HCT116 (cell line): ENCODE data around the gene CPT2. TPM values are rescaled to one million over a fixed set of nuclear protein-coding genes. Genes with fewer than 3 reads are reported as not detected.

Experiments used
- ATAC-seq: fragments of 200-7000 bp; cut with Tn5 transposase; 2 replicates; pipeline ENCODE4 v1.9.1; 2020; ENCODE audit warnings: mild to moderate bottlenecking, moderate library complexity
- BruUV-seq: library from RNA; stranded (reverse); fragments of 400-500 nt; replicated peaks from 2 replicates; lab custom pipeline; 2021; lab: Mats Ljungman, UMichigan
- CTCF ChIA-PET: fragments of 300-600 bp; sonication (Branson Sonifier 250); formaldehyde crosslinking; loops from one replicate; lab custom pipeline; 2021; ENCODE audit warnings: antibody characterized with exemption; lab: Charles Lee
- POLR2A ChIA-PET: fragments of 300-600, 350-600 bp; sonication (Branson Sonifier 250); formaldehyde crosslinking; loops from one replicate; lab custom pipeline; 2021; ENCODE audit warnings: antibody characterized with exemption; lab: Charles Lee
- RAD21 ChIA-PET, 2 experiments: fragments of 300-600 bp; sonication (Branson Sonifier 250); formaldehyde crosslinking; loops; one replicate each; lab custom pipeline; 2023; ENCODE audit warnings: low total read pairs in 2 of 2; ENCODE audit not compliant: uncharacterized antibody in 2 of 2, unreplicated experiment in 2 of 2, low non-redundant PET in 1 of 2; lab: Charles Lee
- DNase-seq: peaks from one replicate; pipeline ENCODE4 v3.0.0-alpha.2; 2010; ENCODE audit warnings: low read depth, low spot score
- H2AFZ ChIP-seq: fragments of 200-600 bp; shearing (Covaris generic), sonication (generic); 2 replicates; pipeline ENCODE4 v1.6.1; 2017; ENCODE audit warnings: low read depth, mixed run types, mixed read lengths, antibody characterized with exemption, low read length; ENCODE audit not compliant: poor library complexity, severe bottlenecking
- H3K27ac ChIP-seq: 2 replicates; pipeline ENCODE4 v1.5.1; 2012; ENCODE audit warnings: low read depth, low read length
- H3K27me3 ChIP-seq: fragments of 200-600 bp; sonication (generic); 2 replicates; pipeline ENCODE4 v1.6.1; 2016; ENCODE audit warnings: mixed run types, low read length, mixed read lengths; ENCODE audit not compliant: insufficient read depth
- H3K36me3 ChIP-seq, 2 experiments: fragments of 200-500 bp in 1 of 2; fragments of 200-600 bp in 1 of 2; sonication (Bioruptor generic) in 1 of 2; sonication (generic) in 1 of 2; 2 replicates each; pipeline versions ENCODE4 v1.5.1 to v1.6.1; 2014 to 2016; ENCODE audit warnings: low read length in 2 of 2, inconsistent platforms in 1 of 2, mixed read lengths in 1 of 2, mixed run types in 1 of 2; ENCODE audit not compliant: insufficient read depth in 2 of 2, control insufficient read depth in 1 of 2
- H3K4me1 ChIP-seq, 2 experiments: fragments of 200-600 bp in 1 of 2; sonication (generic) in 1 of 2; 2 replicates each; pipeline versions ENCODE4 v1.5.1 to v1.6.1; 2012 to 2017; ENCODE audit warnings: low read length in 2 of 2, inconsistent platforms in 1 of 2, mild to moderate bottlenecking in 1 of 2, mixed read lengths in 1 of 2, mixed run types in 1 of 2, moderate library complexity in 1 of 2; ENCODE audit not compliant: insufficient read depth in 2 of 2, control insufficient read depth in 1 of 2
- H3K4me2 ChIP-seq: fragments of 200-600 bp; sonication (generic); 2 replicates; pipeline ENCODE4 v1.6.1; 2017; ENCODE audit warnings: mixed run types, low read length, mixed read lengths
- H3K4me3 ChIP-seq, 2 experiments: fragments of 200-600 bp in 1 of 2; sonication (generic) in 1 of 2; replicated peaks in 1 of 2; 2 replicates each; pipeline ENCODE4 v1.5.1; 2011 to 2016; ENCODE audit warnings: low read length in 2 of 2, control low read depth in 1 of 2, low read depth in 1 of 2, mild to moderate bottlenecking in 1 of 2, mixed read lengths in 1 of 2, mixed run types in 1 of 2
- H3K79me2 ChIP-seq: fragments of 200-600 bp; sonication (generic); 2 replicates; pipeline ENCODE4 v1.6.1; 2017; ENCODE audit warnings: mild to moderate bottlenecking, mixed run types, low read length, moderate library complexity, mixed read lengths; ENCODE audit not compliant: insufficient read depth
- H3K9ac ChIP-seq: fragments of 200-600 bp; sonication (generic); 2 replicates; pipeline ENCODE4 v1.6.1; 2016; ENCODE audit warnings: low read length, mixed read lengths
- H3K9me2 ChIP-seq: fragments of 200-600 bp; sonication (generic), shearing (Covaris generic); 2 replicates; pipeline ENCODE4 v1.6.1; 2017; ENCODE audit warnings: mixed run types, mild to moderate bottlenecking, moderate library complexity; ENCODE audit not compliant: insufficient read depth
- H3K9me3 ChIP-seq, 2 experiments: fragments of 200-500 bp in 1 of 2; fragments of 200-600 bp in 1 of 2; sonication (Bioruptor generic) in 1 of 2; sonication (generic) in 1 of 2; 2 replicates each; pipeline ENCODE4 v1.6.1; 2014 to 2017; ENCODE audit warnings: low read length in 2 of 2, mixed read lengths in 2 of 2, inconsistent platforms in 1 of 2, low read depth in 1 of 2, mild to moderate bottlenecking in 1 of 2, mixed run types in 1 of 2, moderate library complexity in 1 of 2; ENCODE audit not compliant: control insufficient read depth in 1 of 2, insufficient read depth in 1 of 2
- H4K20me1 ChIP-seq: fragments of 200-600 bp; sonication (generic), shearing (Covaris generic); 2 replicates; pipeline ENCODE4 v1.6.1; 2017; ENCODE audit warnings: mixed run types, mild to moderate bottlenecking, moderate library complexity; ENCODE audit not compliant: insufficient read depth
- CTCF ChIP-seq, 3 experiments: fragments of 200-600 bp in 1 of 3; sonication (generic) in 1 of 3; IDR thresholded peaks in 2 of 3; conservative IDR thresholded peaks in 1 of 3; 2 replicates each; pipeline ENCODE4 v1.5.1; 2012 to 2017; ENCODE audit warnings: low read depth in 2 of 3, low read length in 2 of 3, antibody characterized with exemption in 1 of 3, borderline replicate concordance in 1 of 3, control low read depth in 1 of 3, mild to moderate bottlenecking in 1 of 3, mixed read lengths in 1 of 3, mixed run types in 1 of 3, moderate library complexity in 1 of 3; ENCODE audit not compliant: insufficient read depth in 1 of 3
- EGR1 ChIP-seq: IDR thresholded peaks from 2 replicates; pipeline ENCODE4 v1.6.1; 2012; ENCODE audit warnings: low read depth
- EZH2phosphoT487 ChIP-seq: fragments of 200-600 bp; IDR thresholded peaks from 2 replicates; pipeline ENCODE4 v1.6.1; 2018; ENCODE audit warnings: antibody characterized with exemption, borderline replicate concordance
- JUND ChIP-seq: IDR thresholded peaks from 2 replicates; pipeline ENCODE4 v1.6.1; 2012
- POLR2A ChIP-seq: IDR thresholded peaks from 2 replicates; pipeline ENCODE4 v1.7.0; 2011; ENCODE audit warnings: borderline replicate concordance; ENCODE audit not compliant: insufficient read depth, insufficient read length; ENCODE audit errors: extremely low read depth
- POLR2AphosphoS5 ChIP-seq: IDR thresholded peaks from 2 replicates; pipeline ENCODE4 v1.6.1; 2011; ENCODE audit warnings: mild to moderate bottlenecking, low read depth, low read length, moderate library complexity
- SP1 ChIP-seq: IDR thresholded peaks from 2 replicates; pipeline ENCODE4 v1.6.1; 2012; ENCODE audit warnings: low read depth
- TCF7L2 ChIP-seq: IDR thresholded peaks from 2 replicates; pipeline ENCODE4 v1.7.0; 2011; ENCODE audit warnings: borderline replicate concordance, inconsistent platforms; ENCODE audit not compliant: insufficient read depth, insufficient read length; ENCODE audit errors: extremely low read depth
- YY1 ChIP-seq: IDR thresholded peaks from 2 replicates; pipeline ENCODE4 v1.6.1; 2011; ENCODE audit warnings: low read length, low read depth, moderate library complexity, mild to moderate bottlenecking; ENCODE audit not compliant: insufficient replicate concordance; ENCODE audit errors: extremely low read depth
- ZBTB33 ChIP-seq: IDR thresholded peaks from 2 replicates; pipeline ENCODE4 v1.6.1; 2011; ENCODE audit warnings: mild to moderate bottlenecking, low read length, moderate library complexity; ENCODE audit not compliant: insufficient replicate concordance; ENCODE audit errors: extremely low read depth
- ZFX ChIP-seq: fragments of 450-650 bp; IDR thresholded peaks from 2 replicates; pipeline ENCODE4 v1.6.1; 2017
- ZNF274 ChIP-seq: fragments of 200-500 bp; sonication (Bioruptor generic); IDR thresholded peaks from 2 replicates; pipeline ENCODE4 v1.6.1; 2014; ENCODE audit warnings: mild to moderate bottlenecking, low read depth, low read length, inconsistent platforms
- intact Hi-C: fragments of 100-400 bp; cut with micrococcal nuclease; formaldehyde crosslinking; loops from 2 replicates; pipeline ENCODE4 v1.10.0; 2022
- total RNA-seq: library from RNA; stranded (reverse); gene quantifications from one replicate; pipeline ENCODE4 v1.2.1, GENCODE V29; 2021; ENCODE audit not compliant: unreplicated experiment
- TF ChIP-seq, protein P1 (sequence below): IDR thresholded peaks from 2 replicates; pipeline ENCODE4 v1.6.1; 2012

The CPT2 gene
- total RNA-seq, 1 experiment from 2014 or later: 18.1 TPM

DNA sequence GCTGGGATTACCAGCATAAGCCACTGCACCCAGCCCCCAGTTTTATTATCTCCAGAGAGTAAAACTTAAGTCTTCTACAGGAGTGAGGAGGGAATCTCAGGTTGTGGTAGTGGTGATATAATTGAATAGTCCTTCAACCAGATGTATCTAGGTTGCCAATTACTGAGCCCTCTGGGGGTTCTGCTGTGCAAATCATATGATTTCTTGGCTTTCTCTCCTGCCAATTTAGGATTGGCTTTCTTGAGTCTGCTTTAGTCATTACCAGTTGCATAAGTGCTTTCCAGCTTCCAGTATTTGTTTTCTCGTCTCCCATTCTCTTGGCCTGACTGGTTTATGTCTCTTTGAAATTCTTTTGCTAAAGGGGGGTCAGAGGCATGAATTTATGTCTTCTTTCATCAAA is 11.1 kb downstream of the CPT2 start:
- TF ChIP-seq ZNF274 (no peak), POLR2AphosphoS5 (no peak), YY1 (no peak), CTCF (IDR thresholded peaks at IDR 0.05 in 2 of 3, conservative IDR thresholded peaks at IDR 0.05 in 1 of 3; ENCODE audit: borderline replicate concordance in 1 of 3, insufficient read depth in 1 of 3, low read depth in 2 of 3, low read length in 2 of 3) (no peak), TCF7L2 (no peak), ZFX (no peak), JUND (no peak), POLR2A (no peak), SP1 (no peak), EGR1 (no peak), EZH2phosphoT487 (no peak), ZBTB33 (no peak)
- TF ChIP-seq, protein P1, sequence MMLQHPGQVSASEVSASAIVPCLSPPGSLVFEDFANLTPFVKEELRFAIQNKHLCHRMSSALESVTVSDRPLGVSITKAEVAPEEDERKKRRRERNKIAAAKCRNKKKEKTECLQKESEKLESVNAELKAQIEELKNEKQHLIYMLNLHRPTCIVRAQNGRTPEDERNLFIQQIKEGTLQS: no peak
- TF ChIP-seq, all 23 proteins: peak for 0
- ChIA-PET RAD21 (no interaction called here), CTCF (no interaction called here), POLR2A (no interaction called here)
- intact Hi-C loops: no loop called here
- Histone ChIP-seq H3K4me2 (no peak overlapping the region), H3K27ac (no peak overlapping the region), H3K9me2 (no peaks in the 10 kb centered on the region), H3K79me2 (no peaks in the 10 kb centered on the region), H3K4me1 (no peaks in the 10 kb centered on the region), H3K4me3 (no peak overlapping the region), H3K9me3 (peaks cover 0 to 4% of the 10 kb centered on the region in 2 experiments; a peak in 1 of 4 replicates), H4K20me1 (no peaks in the 10 kb centered on the region), H2AFZ (no peak overlapping the region), H3K9ac (no peak overlapping the region), H3K36me3 (peaks cover 17 to 20% of the 10 kb centered on the region in 2 experiments), H3K27me3 (no peaks in the 10 kb centered on the region)
- no TSS peak for BruUV-seq
- DNase-seq (no peak), ATAC-seq (no peak)
